SK-N-SH treated with all-trans-retinoic acid at 6 μM for 48 hours (cell line): ENCODE data around the gene SMPD3.

Experiments used
- ATAC-seq: fragments of 200-7000 bp; cut with Tn5 transposase; 3 replicates; pipeline ENCODE4 v1.9.1; 2020; ENCODE audit warnings: mild to moderate bottlenecking, moderate library complexity
- ARNTL ChIP-seq: fragments of 450-650 bp; formaldehyde crosslinking; IDR thresholded peaks from 2 replicates; pipeline ENCODE4 v1.5.0; 2020; ENCODE audit warnings: low read depth, mild to moderate bottlenecking, moderate library complexity, borderline replicate concordance
- CSDC2 ChIP-seq: fragments of 250-450 bp; sonication (Bioruptor Pico); IDR thresholded peaks from 2 replicates; pipeline ENCODE4 v1.5.0; 2020; ENCODE audit warnings: mild to moderate bottlenecking, moderate library complexity
- ESRRG ChIP-seq: fragments of 250-450 bp; sonication (Bioruptor Pico); IDR thresholded peaks from 2 replicates; pipeline ENCODE4 v1.6.1; 2021; ENCODE audit warnings: mild to moderate bottlenecking
- GLIS3 ChIP-seq: fragments of 250-450 bp; sonication (Bioruptor Pico); IDR thresholded peaks from 2 replicates; pipeline ENCODE4 v1.5.0; 2020; ENCODE audit warnings: mild to moderate bottlenecking, moderate library complexity
- ISL1 ChIP-seq: fragments of 250-450 bp; sonication (Bioruptor Pico); IDR thresholded peaks from 2 replicates; pipeline ENCODE4 v2.1.2; 2022; ENCODE audit warnings: mild to moderate bottlenecking, moderate library complexity
- OSR1 ChIP-seq: fragments of 250-450 bp; sonication (Bioruptor Pico); IDR thresholded peaks from 2 replicates; pipeline ENCODE4 v1.8.0; 2022; ENCODE audit warnings: moderate library complexity, mild to moderate bottlenecking, inconsistent platforms
- PPARA ChIP-seq: fragments of 250-450 bp; sonication (Bioruptor Pico); IDR thresholded peaks from 2 replicates; pipeline ENCODE4 v1.5.0; 2020; ENCODE audit warnings: mild to moderate bottlenecking, borderline replicate concordance
- RARB ChIP-seq: fragments of 250-450 bp; sonication (Bioruptor Pico); IDR thresholded peaks from 2 replicates; pipeline ENCODE4 v1.8.0; 2021; ENCODE audit warnings: mild to moderate bottlenecking, moderate library complexity
- SNAI2 ChIP-seq: fragments of 250-450 bp; sonication (Bioruptor Pico); IDR thresholded peaks from 2 replicates; pipeline ENCODE4 v1.5.0; 2020; ENCODE audit warnings: mild to moderate bottlenecking, moderate library complexity
- TCF4 ChIP-seq: fragments of 250-450 bp; sonication (Bioruptor Pico); IDR thresholded peaks from 2 replicates; pipeline ENCODE4 v1.8.0; 2021; ENCODE audit warnings: mild to moderate bottlenecking, moderate library complexity, borderline replicate concordance
- TOX ChIP-seq: fragments of 250-450 bp; sonication (Bioruptor Pico); IDR thresholded peaks from 2 replicates; pipeline ENCODE4 v1.8.0; 2021; ENCODE audit warnings: mild to moderate bottlenecking, moderate library complexity, borderline replicate concordance
- ZC3H10 ChIP-seq: fragments of 250-450 bp; sonication (Bioruptor Pico); IDR thresholded peaks from 2 replicates; pipeline ENCODE4 v1.5.1; 2021; ENCODE audit warnings: mild to moderate bottlenecking, moderate library complexity
- ZFP30 ChIP-seq: fragments of 450-650 bp; formaldehyde crosslinking; IDR thresholded peaks from 2 replicates; pipeline ENCODE4 v1.5.0; 2022; ENCODE audit warnings: mild to moderate bottlenecking, moderate library complexity
- ZNF565 ChIP-seq: fragments of 450-650 bp; formaldehyde crosslinking; conservative IDR thresholded peaks from 2 replicates; pipeline ENCODE4 v1.5.0; 2020; ENCODE audit warnings: low read depth, mild to moderate bottlenecking, moderate library complexity
- ZNF70 ChIP-seq: fragments of 450-650 bp; formaldehyde crosslinking; IDR thresholded peaks from 2 replicates; pipeline ENCODE4 v1.5.0; 2020; ENCODE audit warnings: mild to moderate bottlenecking, moderate library complexity
- ZNF8 ChIP-seq: fragments of 450-650 bp; formaldehyde crosslinking; IDR thresholded peaks from 2 replicates; pipeline ENCODE4 v1.5.0; 2020; ENCODE audit warnings: mild to moderate bottlenecking, moderate library complexity
- TF ChIP-seq, protein P1 (sequence below): fragments of 250-450 bp; sonication (Bioruptor Pico); IDR thresholded peaks from 2 replicates; pipeline ENCODE4 v1.5.1; 2020; ENCODE audit warnings: low read depth, mild to moderate bottlenecking, moderate library complexity
- TF ChIP-seq, protein P2 (sequence below): fragments of 250-450 bp; sonication (Bioruptor Pico); IDR thresholded peaks from 2 replicates; pipeline ENCODE4 v1.5.1; 2021; ENCODE audit warnings: mild to moderate bottlenecking, moderate library complexity
- TF ChIP-seq, protein P3 (sequence below): fragments of 250-450 bp; sonication (Bioruptor Pico); IDR thresholded peaks from 2 replicates; pipeline ENCODE4 v1.5.0; 2020; ENCODE audit warnings: mild to moderate bottlenecking, moderate library complexity
- TF ChIP-seq, protein P4 (sequence below): fragments of 250-450 bp; sonication (Bioruptor Pico); IDR thresholded peaks from 2 replicates; pipeline ENCODE4 v1.8.0; 2021; ENCODE audit warnings: low read depth, mild to moderate bottlenecking, moderate library complexity, borderline replicate concordance
- TF ChIP-seq, protein P5 (sequence below): fragments of 250-450 bp; sonication (Bioruptor Pico); IDR thresholded peaks from 2 replicates; pipeline ENCODE4 v1.8.0; 2020; ENCODE audit warnings: mild to moderate bottlenecking, moderate library complexity, borderline replicate concordance

Gene SMPD3

DNA sequence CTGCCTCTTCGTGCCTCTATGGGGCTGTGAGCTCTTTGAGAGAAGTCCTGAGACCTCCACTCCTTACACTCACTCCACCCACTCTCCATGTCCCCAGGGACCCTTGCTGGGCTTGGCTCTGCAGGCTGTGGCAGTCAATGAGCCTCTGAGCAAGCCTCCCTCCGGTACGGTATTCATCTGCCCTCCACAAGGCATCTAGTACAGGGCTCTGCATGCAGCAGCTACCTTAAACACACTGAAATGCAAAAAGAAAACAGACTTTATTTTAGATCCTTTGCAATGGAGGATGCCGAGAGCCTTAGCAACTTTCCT is 38.9 kb upstream of the SMPD3 start:
- no peak for ATAC-seq
- TF ChIP-seq PPARA (CRISPR knock-in tag) (no peak), OSR1 (no peak), ZNF565 (no peak), TOX (CRISPR knock-in tag) (no peak), CSDC2 (CRISPR knock-in tag) (no peak), RARB (CRISPR knock-in tag) (no peak), SNAI2 (CRISPR knock-in tag) (no peak), ESRRG (CRISPR knock-in tag) (no peak), GLIS3 (no peak), ARNTL (CRISPR knock-in tag) (no peak), ZNF70 (CRISPR knock-in tag) (no peak)
- TF ChIP-seq, protein P1, sequence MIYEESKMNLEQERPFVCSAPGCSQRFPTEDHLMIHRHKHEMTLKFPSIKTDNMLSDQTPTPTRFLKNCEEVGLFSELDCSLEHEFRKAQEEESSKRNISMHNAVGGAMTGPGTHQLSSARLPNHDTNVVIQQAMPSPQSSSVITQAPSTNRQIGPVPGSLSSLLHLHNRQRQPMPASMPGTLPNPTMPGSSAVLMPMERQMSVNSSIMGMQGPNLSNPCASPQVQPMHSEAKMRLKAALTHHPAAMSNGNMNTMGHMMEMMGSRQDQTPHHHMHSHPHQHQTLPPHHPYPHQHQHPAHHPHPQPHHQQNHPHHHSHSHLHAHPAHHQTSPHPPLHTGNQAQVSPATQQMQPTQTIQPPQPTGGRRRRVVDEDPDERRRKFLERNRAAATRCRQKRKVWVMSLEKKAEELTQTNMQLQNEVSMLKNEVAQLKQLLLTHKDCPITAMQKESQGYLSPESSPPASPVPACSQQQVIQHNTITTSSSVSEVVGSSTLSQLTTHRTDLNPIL, result no peak

DNA sequence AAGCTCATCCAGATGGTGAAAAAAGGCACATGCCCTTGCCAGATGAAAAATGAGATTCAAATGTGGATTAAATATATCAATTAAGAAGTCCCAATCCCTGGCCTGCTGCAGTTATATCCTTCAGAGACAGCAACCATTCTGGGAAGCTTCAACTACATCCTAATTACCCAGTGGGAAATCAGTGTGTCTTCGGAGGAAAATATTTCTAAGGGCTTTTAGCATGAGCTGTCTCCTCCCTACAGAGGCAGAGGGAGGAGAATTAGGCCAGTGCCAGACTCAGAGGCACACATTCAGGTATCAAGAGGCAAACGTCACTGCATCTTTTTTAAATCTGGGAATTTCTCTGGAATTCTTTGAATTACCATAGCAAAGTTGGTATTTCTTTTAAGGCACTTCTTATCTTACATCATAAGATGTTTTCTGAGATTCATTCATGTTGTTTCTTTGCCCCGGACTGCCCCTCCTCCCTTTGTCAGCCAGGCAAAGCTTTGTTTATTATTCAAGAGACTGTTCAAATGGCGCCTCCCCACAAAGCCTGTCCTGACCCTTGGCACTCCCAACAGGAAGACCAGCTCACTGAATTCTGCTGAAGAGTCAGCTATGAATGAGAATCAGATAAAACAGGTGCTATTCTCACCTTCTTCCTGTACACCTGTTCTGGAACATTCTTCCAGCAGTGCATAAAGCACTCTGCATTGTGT is 38.3 kb upstream of the SMPD3 start:
- TF ChIP-seq OSR1, result no peak
- no peak for TF ChIP-seq GLIS3
- no peak for TF ChIP-seq ESRRG (CRISPR knock-in tag)
- no peak for TF ChIP-seq ISL1 (CRISPR knock-in tag)
- TF ChIP-seq, protein P2, sequence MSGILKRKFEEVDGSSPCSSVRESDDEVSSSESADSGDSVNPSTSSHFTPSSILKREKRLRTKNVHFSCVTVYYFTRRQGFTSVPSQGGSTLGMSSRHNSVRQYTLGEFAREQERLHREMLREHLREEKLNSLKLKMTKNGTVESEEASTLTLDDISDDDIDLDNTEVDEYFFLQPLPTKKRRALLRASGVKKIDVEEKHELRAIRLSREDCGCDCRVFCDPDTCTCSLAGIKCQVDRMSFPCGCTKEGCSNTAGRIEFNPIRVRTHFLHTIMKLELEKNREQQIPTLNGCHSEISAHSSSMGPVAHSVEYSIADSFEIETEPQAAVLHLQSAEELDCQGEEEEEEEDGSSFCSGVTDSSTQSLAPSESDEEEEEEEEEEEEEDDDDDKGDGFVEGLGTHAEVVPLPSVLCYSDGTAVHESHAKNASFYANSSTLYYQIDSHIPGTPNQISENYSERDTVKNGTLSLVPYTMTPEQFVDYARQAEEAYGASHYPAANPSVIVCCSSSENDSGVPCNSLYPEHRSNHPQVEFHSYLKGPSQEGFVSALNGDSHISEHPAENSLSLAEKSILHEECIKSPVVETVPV (CRISPR knock-in tag), result no peak
- no peak for TF ChIP-seq ZNF565
- TF ChIP-seq, protein P3, sequence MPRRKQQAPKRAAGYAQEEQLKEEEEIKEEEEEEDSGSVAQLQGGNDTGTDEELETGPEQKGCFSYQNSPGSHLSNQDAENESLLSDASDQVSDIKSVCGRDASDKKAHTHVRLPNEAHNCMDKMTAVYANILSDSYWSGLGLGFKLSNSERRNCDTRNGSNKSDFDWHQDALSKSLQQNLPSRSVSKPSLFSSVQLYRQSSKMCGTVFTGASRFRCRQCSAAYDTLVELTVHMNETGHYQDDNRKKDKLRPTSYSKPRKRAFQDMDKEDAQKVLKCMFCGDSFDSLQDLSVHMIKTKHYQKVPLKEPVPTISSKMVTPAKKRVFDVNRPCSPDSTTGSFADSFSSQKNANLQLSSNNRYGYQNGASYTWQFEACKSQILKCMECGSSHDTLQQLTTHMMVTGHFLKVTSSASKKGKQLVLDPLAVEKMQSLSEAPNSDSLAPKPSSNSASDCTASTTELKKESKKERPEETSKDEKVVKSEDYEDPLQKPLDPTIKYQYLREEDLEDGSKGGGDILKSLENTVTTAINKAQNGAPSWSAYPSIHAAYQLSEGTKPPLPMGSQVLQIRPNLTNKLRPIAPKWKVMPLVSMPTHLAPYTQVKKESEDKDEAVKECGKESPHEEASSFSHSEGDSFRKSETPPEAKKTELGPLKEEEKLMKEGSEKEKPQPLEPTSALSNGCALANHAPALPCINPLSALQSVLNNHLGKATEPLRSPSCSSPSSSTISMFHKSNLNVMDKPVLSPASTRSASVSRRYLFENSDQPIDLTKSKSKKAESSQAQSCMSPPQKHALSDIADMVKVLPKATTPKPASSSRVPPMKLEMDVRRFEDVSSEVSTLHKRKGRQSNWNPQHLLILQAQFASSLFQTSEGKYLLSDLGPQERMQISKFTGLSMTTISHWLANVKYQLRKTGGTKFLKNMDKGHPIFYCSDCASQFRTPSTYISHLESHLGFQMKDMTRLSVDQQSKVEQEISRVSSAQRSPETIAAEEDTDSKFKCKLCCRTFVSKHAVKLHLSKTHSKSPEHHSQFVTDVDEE (CRISPR knock-in tag), result no peak
- TF ChIP-seq, protein P1, result no peak
- TF ChIP-seq TCF4 (CRISPR knock-in tag), result no peak
- no peak for TF ChIP-seq CSDC2 (CRISPR knock-in tag)
- TF ChIP-seq, all 23 proteins: peak for 0
- no peak for ATAC-seq

DNA sequence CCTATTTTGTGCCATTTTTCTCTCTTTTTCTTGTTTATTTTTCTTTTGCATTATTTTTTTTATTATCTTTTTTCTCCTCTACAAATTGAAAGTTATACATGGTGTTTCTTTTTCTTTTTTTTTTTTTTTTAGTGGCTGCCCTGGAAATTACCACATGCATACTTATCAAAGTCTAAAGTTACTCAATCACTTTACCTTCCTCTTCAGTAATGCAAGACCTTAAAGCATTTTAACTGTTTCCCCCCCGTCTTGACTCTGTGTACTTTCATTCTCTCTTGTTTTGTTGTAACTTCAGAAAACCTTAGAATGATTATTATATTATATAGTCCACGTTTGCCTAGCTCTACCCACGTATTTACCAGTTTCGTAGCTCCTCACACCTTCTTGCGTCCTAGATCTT is 33.3 kb upstream of the SMPD3 start:
- ATAC-seq, result no peak
- TF ChIP-seq SNAI2 (CRISPR knock-in tag) (no peak), ZFP30 (CRISPR knock-in tag) (no peak), ZNF70 (CRISPR knock-in tag) (no peak), OSR1 (no peak), GLIS3 (no peak), TCF4 (CRISPR knock-in tag) (no peak), ZC3H10 (no peak), CSDC2 (CRISPR knock-in tag) (no peak), TOX (CRISPR knock-in tag) (no peak), ARNTL (CRISPR knock-in tag) (no peak), ESRRG (CRISPR knock-in tag) (no peak), ZNF565 (no peak), ZNF8 (CRISPR knock-in tag) (no peak)
- TF ChIP-seq, protein P1, result no peak
- TF ChIP-seq, protein P3 (CRISPR knock-in tag), result no peak
- TF ChIP-seq, protein P4, sequence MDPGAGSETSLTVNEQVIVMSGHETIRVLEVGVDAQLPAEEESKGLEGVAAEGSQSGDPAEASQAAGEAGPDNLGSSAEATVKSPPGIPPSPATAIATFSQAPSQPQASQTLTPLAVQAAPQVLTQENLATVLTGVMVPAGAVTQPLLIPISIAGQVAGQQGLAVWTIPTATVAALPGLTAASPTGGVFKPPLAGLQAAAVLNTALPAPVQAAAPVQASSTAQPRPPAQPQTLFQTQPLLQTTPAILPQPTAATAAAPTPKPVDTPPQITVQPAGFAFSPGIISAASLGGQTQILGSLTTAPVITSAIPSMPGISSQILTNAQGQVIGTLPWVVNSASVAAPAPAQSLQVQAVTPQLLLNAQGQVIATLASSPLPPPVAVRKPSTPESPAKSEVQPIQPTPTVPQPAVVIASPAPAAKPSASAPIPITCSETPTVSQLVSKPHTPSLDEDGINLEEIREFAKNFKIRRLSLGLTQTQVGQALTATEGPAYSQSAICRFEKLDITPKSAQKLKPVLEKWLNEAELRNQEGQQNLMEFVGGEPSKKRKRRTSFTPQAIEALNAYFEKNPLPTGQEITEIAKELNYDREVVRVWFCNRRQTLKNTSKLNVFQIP (CRISPR knock-in tag), result no peak
- TF ChIP-seq, protein P5, sequence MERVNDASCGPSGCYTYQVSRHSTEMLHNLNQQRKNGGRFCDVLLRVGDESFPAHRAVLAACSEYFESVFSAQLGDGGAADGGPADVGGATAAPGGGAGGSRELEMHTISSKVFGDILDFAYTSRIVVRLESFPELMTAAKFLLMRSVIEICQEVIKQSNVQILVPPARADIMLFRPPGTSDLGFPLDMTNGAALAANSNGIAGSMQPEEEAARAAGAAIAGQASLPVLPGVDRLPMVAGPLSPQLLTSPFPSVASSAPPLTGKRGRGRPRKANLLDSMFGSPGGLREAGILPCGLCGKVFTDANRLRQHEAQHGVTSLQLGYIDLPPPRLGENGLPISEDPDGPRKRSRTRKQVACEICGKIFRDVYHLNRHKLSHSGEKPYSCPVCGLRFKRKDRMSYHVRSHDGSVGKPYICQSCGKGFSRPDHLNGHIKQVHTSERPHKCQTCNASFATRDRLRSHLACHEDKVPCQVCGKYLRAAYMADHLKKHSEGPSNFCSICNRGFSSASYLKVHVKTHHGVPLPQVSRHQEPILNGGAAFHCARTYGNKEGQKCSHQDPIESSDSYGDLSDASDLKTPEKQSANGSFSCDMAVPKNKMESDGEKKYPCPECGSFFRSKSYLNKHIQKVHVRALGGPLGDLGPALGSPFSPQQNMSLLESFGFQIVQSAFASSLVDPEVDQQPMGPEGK (CRISPR knock-in tag), result no peak
